Measurements from ENCODE around the gene PLEKHO1.
A peak's percentile ranks its signal among the peaks of the same experiment; 100 is the strongest.
"Not testable (repeated sequence)": the region's sequence is repeated elsewhere in the genome, so short reads cannot be mapped to it uniquely, and the experiment has no call there.

PLEKHO1 gene

DNA sequence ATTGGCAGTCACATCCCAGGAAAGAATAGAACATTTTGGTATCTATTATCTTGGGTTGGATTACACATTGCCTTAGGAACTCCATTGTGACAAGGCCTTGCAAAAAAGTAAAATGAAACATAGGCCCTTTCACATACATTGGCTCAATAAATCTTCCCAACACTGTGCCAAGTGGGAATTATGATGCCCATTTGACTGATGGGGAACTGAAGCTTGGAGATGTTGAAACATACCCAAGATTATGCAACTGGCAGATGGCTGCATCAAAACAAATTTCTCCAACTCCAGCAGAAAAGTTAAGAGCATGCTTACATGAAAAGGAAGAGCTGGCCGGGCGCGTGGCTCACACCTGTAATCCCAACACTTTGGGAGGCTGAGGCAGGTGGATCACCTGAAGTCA lies 26.9 kb downstream of the PLEKHO1 start:
- DNase-seq: no peak

DNA sequence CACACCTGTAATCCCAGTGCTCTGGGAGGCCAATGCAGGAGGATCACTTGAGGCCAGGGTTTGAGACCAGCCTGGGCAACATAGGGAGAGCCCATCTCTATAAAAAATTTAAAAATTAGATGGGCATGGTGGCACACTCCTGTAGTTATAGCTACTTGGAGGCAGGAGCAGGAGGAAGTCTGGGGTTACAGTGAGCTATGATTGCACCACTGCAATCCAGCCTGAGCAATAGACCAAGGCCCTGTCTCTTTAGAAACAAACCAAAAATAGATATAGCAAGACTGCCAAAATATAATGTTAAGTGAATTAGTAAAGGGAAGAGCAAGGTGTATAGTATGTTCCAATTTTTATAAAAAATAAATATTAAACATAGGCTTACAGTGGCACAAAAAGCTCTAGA lies 28.8 kb downstream of the PLEKHO1 start:
- DNase-seq: no peak

DNA sequence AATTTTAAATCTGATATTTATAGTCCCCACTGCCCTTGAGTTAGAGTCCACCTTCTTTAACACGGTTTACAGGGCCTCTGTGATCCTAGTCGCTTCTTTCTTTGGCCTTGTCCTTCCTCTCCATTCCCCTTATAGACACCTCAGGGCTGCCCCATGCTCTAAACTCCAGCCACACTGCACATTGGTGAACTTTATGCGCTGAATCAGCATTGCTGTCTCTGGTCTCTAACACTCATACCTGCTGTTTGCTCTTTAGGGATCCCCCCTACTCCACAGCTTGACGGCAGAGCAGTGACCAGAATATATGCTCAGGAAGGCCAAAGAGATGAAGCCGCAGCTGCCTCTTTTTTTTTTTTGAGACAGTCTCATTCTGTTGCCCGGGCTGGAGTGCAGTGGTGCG lies 30.2 kb downstream of the PLEKHO1 start:
- no peak for DNase-seq

DNA sequence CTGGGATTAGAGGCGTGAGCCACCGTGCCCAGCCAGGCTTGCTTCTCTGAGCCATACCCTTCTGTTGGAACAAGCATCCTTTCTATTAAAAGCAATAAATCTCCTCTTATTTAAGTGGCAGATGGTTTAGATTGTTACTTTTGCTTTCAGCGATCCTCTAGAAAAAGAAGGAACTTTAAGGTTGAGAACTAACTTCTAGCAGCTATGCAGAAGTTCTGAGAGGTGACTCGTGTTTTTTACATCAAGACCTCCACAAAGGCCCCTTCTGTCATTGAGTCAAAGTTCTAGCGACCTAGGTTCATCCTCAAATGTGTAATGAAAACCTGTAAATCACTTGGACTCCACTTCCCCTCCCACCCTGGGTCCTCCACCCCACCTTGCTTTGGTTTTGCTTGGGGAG lies 30.8 kb downstream of the PLEKHO1 start:
- DNase-seq: no peak

DNA sequence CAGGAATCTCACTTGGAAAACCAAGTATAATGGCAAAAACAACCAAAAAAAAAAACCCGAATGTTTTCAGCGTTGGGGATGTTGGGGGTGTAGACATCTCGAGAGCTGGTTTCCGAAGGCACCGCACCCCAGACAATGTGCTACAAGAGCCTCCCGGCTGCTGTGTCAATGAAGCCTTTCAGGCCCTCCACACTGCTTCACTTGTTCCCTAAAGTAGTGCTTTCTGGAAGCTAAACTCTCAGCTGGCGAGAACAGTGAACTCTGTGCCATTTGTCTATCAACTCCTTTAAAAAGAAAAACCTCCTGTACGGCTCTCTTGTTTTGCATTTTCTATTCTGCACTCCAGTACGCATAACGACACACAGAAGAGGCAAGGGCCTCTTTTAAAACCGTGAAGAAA lies 32.5 kb downstream of the PLEKHO1 start:
- DNase-seq: no peak

DNA sequence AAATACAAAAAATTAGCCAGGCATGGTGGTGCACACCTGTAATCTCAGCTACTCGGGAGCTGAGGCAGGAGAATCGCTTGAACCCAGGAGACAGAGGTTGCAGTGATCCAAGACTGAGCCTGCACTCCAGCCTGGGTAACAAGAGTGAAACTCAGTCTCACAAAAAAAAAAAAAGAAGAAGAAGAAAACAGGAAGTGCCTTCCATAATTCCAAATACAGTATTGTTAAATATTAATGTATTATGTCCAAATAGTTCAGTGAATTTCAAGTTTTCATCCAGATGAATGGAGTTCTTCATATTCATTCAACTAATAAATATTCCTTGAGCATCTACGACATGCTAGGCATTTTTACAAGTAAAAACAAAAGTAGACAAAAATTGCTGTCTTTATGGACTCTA lies 33.3 kb downstream of the PLEKHO1 start:
- DNase-seq: no peak

DNA sequence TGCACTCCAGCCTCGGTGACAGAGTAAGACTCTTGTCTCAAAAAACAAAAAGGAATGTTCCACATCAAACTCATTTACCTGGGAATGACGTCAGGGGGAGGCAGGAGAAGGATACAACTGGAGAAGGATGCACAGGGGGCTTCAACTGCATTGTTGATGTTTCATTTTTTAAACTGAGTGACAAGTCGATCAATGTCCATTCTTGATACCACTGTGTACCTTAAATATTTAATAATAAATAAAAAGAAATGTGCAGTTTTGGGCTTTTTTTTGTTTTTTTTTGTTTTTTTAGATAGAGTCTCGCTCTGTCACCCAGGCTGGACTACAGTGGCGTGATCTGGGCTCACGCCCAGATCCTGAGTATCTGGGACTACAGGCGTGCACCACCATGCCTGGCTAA lies 35.8 kb downstream of the PLEKHO1 start:
- no peak for DNase-seq

DNA sequence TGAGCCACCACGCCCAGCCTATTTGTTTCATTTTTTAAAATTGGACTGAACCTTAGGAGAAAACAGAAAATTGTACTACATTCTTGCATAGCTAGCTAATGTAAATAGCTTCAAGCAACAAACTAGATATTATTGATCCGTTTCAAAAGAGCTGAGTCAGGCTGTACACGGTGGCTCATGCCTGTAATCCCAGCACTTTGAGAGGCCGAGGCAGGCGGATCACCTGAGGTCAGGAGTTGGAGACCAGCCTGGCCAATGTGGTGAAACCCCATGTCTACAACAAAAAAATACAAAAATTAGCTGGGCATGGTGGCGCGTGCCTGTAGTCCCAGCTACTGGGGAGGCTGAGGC lies 36.7 kb downstream of the PLEKHO1 start:
- DNase-seq: not testable (repeated sequence)

DNA sequence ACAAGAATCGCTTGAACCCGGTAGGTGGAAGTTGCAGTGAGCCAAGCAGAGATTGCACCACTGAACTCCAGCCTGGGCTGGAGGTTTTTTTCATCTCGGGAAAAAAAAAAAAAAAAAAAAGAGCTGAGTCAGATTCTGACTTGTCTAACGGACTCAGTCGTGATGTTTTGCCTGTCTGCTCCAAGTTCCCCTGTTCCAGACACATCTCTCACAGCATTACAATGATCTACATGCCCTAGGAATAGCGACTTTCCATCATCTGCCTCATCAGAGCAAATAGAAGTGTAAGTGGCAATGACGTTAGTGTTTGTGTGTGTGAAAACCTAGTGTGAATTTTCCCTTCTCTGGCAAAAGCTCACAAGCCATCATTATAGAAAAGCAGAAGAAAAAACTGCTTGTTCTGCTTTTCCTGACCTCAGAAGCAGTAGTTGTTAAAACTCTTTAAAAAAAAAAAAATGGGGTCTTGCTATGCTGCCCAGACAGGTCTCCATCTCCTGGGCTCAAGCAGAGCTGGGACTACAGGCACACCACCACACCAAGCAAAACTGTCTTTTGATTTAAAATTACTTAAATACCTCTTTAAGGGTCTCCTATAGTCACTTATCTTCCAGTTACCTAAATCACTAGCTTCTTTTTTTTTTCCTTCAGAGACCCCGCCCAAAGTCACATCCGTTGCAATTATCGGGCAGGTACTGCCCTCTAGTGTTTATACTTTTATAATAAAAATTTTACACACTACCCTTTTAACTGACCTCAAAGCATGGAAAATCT lies 37.3 kb downstream of the PLEKHO1 start:
- DNase-seq: peak; percentile 66

DNA sequence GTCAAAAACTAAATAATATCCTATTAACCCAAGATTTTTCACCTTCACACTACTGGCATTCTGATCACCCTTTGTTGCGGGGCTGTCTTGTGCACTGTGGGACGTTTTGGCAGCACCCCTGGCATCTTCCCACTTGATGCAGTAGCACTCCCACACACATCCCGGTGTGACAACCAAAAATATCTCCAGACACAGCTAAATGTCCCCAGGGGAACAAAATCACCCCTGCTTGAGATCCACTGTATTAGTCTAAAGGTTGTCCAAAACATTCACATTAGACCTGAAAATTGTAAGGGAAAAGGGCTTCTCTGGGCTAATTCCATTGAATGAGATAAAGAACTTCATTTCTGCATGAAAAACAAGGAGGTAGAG lies 37.8 kb downstream of the PLEKHO1 start:
- DNase-seq: no peak

DNA sequence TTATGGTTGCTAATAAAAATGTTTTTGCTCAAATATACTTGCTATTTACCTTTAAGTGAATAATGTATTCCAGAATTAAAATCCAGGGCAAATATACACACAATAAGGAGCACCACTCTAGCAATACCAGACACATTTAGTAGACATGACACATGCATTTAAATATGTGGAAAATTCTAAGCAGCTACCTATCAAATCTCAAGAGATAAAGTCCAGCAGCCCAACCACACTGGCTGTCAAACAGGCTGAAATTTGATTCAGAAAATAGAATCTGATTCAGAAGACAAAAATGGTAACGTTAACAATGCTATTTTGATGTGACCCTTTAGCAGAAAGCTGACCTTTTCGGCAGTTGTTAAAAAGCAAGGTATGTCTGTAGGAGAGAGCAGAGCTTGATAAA lies 42.3 kb downstream of the PLEKHO1 start:
- no peak for DNase-seq

DNA sequence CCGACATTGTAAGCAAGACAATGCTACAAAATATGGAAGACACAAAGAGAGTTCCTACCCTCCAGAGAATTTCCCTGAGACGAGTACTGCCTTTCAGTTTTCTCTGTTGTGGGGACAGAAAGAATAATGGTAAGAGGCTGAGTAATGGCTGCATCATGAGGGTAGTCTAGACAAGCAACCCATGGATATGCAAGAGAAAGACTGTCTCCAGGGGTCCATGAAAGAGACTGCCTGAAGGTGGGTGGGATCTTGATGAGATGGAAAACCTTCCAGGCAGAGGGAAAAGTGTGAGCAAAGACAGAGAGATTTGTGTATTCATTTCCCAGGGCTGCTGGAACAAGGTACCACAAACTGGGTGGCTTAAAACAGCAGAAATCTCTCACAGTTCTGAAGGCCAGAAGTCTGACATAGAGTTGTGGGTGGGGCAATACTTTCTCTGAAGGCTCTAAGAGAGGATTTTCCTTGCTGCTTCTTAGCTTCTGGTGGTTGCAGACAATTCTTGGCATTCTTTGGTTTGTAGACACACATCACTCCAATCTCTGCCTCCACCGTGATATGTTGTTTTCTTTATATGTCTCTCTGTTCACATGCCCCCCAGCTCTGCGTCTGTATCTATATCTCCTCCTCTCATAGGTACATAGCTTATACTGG lies 44.8 kb downstream of the PLEKHO1 start:
- DNase-seq: no peak

DNA sequence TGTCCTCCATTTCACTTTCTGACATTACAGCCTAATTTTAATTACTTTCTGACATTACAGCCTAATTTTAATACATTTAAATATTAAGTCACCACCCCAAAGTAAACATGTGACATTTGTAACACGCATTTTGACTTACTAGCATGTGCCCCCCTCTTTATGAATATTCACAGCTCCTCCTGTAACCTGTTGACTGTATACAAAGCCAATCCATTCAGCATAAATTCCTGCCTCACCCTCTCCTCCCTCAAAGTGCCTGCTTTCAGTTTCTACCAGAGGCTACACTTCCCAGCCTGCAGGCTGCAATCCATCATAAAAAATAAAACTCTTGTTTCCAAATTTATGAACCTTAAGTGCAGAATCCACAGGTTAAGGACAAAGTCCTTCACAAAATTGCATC lies 46.7 kb downstream of the PLEKHO1 start:
- DNase-seq: no peak

DNA sequence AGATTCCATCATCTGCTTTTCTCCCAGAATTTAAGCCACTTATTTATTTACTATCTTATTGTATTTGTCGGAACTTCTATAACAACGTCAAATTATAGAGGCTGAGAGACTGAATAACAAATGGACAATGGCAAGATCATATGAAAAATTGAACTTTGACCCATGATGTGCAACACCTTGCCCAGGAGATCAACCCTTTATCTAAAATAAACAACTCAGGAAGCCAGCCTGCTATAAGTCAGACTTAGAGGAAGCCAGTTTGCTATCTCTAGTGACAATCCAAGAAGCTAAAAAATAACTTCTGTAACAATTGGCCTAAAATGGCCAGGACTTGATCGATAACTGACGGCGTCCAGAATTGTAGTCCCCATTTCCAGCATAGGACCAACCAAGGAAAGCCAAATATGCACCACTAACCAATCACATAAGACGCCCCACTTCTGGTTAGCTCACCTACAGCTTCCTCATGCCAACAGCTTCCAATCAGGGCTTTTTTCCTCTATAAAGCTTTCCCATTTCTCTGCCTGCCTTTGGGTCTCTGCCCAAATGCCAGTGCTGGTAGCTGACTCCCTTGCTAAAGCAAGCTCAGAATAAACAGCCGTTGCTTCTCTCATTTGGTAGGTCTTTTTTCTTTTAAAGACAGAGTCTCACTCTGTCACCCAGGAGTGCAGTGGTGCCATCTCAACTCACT lies 57.7 kb downstream of the PLEKHO1 start:
- no peak for DNase-seq

DNA sequence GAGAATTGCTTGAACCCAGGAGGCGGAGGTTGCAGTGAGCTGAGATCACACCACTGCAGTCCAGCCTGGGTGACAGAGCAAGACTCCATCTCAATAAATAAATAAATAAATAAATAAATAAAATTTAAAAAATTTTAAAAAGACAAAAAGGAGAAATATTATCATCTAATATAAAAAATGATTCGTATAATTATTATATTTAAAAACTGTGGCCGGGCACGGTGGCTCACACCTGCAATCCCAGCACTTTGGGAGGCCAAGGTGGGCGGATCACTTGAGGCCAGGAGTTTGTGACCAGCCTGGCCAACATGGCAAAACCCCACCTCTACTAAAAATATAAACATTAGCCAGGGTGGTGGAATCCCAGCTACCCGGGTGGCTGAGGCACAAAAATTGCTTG lies 58.7 kb downstream of the PLEKHO1 start:
- DNase-seq: not testable (repeated sequence)
